HK-2 (cell line): ENCODE data around the gene SDC4.
A peak's percentile ranks its signal among the peaks of the same experiment; 100 is the strongest.

Source experiments
- DNase-seq: peaks from one replicate; pipeline ENCODE4 v3.0.0-alpha.2; 2018; ENCODE audit not compliant: unreplicated experiment

The SDC4 gene

DNA sequence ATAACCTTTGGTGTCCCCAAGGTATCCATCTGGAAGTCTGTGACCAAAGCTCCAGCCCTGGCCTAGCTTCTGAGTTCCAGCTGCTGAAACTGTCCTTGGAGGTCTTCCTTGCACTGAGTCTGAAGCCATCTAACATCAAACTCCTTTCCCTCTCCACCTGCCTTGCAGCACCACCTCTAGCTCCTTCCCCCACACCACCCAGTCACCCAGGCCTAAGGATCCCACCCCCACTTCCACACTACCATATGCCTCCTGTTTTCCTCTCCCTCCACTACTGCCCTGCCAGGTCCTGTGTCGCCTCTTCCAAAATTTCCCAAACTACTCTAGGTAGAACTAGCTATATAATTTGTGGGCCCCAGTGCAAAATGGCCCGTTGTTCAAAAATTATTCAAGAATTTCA lies 29.3 kb downstream of the SDC4 start:
- DNase-seq: no peak

DNA sequence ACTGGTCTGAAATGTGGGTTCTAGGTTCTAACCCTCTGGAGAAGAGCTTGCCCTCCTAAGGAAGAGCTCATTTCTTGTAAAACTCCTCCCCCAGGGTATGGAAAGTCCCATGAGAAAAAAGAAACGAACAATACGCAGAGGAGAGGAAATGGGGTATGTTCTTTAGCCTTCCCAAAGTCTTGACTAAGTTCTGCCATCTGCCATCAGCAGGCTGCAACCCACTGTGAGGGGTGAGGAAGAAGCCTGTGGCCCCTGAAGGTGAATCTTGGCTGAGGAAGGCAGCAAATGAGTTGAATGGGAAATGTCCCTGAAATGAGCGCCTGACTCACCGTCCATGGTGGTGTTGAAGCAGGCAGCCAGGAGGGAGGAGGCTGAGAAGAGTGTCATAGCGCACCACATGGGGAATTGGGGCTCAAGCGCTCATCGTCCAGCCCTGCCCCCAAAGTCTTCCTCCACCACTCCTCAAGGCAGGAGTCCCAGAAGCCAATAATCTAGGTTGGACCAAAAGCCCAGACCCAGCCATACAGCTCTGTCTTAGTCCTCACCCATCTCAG lies 29.8 kb downstream of the SDC4 start:
- no peak for DNase-seq

DNA sequence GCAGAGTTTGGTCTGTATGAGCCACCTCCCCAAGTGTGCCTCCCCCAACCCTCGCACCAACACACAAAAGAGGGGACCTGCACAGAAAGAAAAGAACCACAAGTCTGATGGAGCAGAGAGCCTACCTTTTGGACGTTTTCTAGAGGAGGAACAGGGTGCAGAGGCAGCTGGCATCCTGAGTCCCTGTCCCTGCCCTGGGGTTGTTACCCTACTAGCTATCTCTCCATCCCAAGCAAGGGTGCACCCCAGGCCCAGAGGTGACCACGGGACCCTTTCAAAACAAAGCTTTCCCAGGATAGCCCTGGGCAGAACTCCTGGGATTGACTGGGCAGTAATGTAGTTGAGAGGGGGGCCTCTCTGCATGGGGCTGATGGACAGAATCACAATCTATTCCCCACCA lies 30.4 kb downstream of the SDC4 start:
- DNase-seq: no peak

DNA sequence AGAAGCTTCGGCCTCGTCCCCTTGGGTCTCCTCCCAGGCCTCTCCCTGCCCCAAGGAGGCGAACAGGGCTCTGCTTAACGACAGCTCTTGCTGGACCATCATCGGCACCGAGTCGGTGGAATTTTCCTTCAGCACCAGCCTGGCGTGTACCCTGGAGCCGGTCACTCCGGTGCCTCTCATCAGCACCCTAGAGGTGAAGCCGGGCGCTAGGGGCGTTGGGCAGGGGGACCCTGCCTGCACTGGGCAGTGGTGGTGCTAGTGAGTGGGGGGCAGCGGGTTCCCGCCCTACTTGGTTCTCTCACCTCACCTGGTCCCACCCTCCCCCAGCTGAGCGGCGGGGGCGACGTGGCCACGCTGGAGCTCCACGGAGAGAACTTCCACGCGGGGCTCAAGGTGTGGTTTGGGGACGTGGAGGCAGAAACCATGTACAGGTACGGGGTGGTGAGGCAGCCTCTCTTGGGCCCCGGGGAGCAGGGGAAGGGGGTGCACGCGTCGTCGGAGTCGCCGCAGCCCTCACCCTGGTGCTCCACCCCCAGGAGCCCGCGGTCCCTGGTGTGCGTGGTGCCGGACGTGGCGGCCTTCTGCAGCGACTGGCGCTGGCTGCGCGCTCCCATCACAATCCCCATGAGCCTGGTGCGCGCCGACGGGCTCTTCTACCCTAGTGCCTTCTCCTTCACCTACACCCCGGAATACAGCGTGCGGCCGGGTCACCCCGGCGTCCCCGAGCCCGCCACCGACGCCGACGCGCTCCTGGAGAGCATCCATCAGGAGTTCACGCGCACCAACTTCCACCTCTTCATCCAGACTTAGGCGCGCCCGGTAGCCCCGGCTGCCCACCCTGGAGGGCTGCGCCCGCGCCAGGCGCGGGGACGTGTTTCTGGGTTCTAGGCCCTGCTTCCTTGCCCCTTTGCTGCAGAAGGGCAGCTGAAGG lies 31.8 kb downstream of the SDC4 start:
- DNase-seq: no peak

DNA sequence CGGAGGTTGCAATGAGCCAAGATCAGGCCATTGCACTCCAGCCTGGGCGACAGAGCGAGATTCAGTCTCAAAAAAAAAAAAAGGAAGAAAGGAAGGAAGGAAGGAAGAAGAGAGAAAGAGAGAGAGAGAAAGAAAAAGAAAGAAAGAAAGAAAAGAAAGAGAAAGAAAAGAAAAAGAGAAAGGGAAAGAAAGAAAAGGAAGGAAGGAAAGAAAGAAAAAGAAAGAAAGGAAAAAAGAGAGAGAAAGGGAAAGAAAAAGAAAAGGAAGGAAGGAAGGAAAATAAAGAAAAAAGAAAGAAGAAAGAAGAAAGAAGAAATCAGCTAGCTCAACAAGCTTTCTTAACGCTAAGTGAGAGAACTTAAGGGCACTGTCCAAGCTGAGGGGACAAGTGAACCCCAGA lies 32.6 kb downstream of the SDC4 start:
- no peak for DNase-seq

DNA sequence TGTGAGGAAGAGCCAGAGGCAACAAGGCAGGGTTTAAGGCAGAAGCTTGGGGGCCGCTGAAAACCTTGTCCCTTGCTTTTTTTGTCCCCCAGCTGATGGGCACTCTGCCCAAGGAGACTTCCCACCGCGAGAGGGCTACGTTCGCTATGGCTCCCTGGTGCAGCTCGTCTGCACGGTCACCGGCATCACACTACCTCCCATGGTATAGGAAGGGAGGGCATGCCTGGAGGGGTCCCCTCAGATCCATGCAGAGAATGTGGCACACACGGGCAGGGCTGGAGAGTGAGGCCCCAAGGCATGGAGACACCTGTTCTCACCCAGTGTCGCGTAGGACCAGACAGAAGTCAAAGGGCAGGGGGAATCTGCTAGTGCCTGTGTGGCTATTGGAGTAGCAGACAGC lies 34.3 kb downstream of the SDC4 start:
- no peak for DNase-seq

DNA sequence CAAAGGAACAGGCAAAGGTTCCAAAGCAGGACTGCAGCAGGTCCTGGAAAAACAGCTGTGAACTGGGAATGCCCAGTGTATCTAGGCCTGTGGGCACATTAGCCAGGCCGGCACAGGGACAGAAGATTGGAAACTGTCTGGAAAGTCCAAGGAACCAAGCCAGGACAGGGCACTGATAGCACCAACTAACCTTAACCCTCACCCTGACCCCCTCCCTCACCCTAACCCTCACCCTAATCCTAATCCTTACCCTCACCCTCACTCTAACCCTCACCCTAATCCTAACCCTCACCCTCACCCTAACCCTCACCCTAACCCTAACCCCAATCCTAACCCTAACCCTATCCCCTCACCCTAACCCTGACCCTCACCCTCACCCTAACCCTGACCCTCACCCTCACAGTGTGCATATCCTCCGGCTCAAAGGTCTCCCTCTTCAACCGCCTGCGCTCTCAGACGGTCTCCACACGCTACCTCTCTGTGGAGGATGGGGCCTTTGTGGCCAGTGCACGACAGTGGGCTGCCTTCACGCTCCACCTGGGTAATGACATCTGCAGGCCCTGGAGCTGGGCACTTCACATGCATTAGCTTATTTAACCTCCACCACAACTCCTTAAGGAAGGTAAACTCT lies 35.0 kb downstream of the SDC4 start:
- no peak for DNase-seq

DNA sequence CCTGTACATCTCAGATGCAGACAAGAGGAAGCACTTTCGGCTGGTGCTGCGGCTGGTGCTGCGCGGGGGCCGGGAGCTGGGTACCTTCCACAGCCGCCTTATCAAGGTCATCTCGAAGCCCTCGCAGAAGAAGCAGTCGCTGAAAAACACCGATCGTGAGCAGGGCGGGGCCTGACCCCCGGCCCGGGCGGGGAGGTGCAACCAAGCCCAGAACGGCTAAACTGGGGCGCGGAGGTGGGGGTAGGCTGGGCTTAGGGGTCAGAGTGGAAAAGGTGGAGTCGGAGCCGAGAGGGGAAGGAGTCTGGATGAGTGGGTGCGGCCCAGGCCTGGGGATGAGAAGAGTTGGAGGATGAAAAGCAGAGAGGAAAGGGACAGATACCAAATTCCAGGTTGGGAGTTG lies 36.0 kb downstream of the SDC4 start:
- DNase-seq: no peak

DNA sequence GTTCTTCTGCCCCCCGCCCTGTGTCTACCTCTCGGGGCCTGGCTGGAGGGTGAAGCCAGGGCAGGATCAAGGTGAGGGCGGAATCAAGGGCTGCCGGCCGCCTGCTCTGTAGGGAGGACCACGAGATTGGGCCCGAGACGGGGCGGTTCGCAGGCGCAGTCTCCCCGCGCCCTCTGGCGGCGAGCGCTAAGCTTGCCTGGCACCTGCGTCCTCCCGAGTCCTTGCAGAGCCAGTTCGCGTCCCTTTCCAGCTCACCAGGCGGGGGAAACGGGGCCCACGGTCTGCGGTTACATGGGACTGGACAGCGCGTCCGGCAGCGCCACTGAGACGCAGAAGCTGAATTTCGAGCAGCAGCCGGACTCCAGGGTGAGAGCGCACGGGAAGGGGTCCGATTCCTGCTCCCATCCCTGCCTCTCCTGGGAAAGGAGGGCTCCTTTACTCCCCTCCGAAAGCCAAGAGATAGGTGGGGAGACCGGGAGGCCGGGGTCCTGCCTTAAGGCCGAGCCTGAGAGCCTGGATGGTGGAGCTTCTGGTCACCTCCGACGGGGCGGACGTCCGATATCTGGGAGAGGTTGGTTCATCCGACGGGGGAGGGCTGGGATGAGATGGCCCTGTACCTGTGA lies 36.5 kb downstream of the SDC4 start:
- peak; percentile 65 for DNase-seq

DNA sequence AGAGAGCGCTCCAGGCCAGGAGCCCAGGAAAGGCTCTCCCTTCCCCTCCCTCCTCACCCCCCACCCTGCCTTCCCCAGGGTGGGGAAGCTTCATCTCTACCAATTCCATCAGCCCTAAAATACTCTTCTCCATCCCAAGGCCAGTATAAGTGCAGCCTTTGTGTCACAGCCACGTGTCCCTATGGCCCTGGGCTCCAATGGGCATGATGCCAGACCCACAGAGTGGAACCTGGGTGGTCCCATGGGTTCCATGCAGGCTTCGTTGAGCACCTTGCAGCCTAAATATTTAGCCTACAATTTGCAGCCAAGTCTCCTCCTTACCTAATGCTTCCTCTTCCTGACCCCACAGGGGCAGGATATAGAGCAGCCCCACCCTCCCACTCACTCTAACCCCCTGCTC lies 39.1 kb downstream of the SDC4 start:
- DNase-seq: no peak

DNA sequence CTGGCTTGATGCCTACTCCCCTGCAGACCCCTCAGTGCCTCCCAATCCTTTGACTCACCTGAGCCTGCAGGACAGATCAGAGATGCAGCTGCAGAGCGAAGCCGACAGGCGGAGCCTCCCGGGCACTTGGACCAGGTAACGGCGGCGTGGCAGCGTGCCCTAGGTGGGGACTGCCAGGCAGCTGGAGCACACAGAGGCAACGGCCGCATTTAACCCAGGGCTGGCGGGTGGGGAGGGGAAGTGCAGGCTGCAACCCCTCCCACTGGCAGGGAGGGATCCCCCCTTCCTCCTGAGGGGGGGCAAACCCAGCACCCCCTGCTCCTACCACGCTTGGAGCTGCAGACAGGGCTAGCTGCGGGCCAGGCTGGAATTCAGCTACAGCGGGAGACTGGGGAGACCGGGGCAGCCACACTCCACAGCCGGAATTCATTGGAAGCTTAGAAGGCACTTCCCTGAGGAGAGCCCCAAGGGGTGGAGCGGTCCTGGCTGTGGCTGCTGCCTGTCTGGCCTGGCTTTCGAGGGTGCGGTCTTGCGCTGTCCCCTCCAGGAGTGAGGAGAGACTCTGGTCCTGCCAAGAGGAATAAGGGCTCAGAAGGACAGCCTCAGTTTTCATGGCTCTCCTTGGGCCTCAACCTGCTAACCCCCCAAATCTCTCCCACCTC lies 40.0 kb downstream of the SDC4 start, which contains the start of gene MATN4:
Gene MATN4, minus strand, starts transcription at position 183 of the 662 bp plus-strand sequence. CDS start 2,717 bp downstream, outside the sequence.
- no peak for DNase-seq

DNA sequence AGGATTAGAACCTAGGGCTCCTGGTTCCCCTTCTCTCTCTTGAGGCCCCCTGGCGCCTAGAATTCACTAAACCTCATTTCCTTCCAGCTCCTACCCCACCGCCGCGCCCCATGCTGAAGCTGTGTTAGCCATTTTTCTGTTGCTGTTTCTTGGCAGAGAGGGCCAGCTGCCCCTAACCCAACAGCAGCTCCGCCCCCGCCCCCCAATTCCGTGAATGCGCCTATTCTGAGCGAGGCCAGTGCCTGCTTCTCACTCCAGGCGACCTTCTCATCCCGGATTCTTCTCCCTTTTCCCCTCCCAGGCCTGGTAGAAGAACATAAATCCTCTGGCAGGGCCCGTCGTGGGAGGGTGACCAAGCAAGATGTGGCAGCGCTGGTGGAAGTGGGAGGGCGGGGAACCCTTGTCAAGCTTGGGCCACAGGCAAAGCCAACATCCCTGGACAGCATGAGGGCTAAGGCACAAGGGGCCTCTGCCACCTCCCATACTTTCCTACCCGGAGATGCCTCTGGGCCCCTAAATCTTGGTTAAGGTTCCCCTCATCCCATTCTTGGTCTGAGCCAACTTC lies 41.1 kb downstream of the SDC4 start:
- no peak for DNase-seq

DNA sequence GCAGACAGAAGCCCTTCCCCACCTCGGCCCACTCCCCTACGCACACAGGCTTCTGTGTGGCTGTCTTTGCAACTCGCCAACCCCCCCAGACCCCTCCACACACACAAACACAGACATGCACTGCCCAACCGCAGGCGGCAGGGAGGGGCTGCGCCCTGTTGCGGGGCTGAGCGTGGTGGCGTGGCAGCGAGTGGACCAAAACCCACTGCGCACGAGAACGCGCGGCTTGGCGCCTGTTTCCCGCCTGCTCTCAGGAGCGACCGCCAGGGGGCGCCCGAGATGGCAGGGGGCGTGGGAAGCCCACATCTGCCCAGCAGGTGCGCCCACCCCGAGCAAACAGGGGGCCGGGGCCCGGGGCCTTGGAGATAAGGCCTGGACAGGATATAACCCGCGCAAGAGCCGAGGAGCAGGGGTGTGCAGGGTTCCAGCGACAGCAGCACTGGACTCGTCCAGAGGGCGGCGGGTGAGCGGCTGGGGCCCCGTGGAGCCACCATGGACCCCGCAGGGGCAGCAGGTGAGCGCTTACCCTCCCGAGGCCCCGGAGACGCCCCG lies 41.7 kb downstream of the SDC4 start, which contains the start of gene RBPJL:
Gene RBPJL, plus strand, starts transcription at position 410 of the 552 bp plus-strand sequence. Its CDS starts 83 bp downstream, at position 493.
- peak; percentile 55 for DNase-seq

DNA sequence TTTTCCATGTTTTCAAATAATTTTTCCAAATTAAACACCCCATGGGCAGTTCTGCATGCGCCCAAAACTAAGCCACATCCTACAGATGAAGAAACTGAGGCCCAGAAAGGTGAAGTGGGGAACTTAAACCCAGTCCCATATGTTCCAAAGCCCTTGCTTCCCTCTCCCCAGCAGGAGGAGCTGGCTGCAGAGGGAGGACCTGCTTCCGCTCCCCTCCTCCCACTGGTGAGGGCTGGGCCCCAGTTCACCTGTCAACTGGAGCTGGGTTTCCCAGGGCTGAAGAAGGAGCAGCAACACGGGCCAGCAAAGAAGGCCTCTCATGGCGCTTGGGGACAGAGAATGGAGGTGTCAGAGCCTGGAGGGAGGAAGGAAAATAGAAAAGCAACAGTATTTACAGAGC lies 43.0 kb downstream of the SDC4 start:
- no peak for DNase-seq

DNA sequence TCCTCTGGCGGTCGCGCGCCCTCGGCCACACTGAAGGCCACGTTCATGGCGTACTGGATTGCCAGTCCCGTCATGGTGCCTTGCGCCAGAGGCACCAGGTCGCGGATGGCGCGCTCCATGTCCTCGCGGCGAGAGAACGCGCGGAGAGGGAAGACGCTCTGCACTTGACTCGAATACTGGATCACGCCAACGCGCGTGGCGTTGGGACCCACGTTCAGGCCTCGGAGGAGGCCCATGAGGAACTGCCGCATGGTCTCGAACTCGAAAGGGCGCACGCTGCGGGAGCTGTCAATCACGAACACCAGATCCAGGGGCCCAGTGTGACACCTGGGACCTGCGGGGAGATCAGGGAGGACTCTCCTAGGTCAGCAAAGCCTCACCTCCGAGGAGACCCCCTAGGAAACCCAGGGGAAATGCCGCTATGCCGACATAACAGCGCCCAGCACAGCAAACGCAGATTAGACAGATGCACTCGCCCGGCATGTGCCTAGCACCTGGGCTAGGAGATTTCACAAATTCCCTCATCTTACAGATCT lies 43.7 kb downstream of the SDC4 start:
- no peak for DNase-seq

DNA sequence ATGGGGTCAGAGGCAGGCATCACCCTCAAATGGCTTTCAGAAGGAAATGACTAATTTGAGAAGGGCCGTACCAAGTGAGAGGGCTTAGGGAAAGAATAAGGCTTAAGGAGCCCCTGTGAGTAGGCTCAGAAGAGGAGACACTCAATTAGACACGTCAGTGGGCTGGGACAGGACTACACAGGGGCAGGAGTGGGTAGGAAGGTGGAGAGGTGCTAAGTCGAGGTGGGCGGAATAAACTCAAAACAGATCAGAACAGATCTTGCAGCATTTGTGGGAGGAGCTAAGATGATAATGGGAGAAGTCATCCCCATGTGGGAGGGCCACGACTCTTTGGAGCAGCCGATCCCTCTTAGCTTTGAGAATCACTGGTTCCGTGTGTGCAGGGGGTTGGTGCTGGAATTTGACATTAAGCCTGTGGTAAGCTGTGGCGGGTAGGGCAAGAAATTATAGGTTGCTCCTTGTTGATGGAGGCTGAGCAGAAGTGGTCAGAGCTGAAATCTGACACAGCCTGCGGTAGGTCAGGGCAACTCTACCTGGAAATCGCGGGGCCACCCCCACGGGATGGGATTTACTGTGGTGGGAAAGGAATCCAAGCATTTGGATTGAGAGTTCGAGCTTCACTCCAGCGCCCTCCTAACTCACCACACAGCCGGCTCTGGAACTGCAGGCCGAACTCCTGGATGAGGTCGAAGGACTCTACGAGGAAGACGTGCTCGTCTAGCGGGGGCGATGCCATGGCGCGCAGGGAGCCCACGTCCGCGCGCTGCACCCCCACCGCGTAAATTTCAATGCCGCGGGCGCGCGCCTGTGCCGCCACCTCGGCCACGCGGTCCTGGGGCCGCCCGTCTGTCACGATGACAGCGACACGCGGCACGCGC lies 44.4 kb downstream of the SDC4 start:
- DNase-seq: no peak

DNA sequence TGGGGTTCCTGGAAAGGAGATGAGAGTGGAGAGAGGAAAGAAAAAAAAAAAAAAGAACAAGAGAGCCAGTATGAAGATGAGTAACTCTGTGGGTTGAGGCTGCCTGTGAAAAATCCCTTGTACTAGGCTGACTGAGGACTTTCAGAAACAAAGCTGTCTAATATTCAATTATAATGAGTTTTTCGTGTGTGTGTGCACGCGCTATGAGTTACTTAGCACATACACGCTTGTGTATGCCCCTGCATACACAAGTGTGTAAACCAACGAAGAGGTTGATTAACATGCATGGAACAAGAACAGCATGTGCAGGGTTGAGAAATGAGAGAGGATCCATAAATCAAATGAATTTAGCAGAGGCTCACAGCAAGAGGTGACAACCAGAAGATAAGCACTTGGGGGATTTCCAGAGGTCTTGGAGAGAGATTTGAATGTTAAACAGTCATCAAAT lies 46.4 kb downstream of the SDC4 start:
- no peak for DNase-seq

DNA sequence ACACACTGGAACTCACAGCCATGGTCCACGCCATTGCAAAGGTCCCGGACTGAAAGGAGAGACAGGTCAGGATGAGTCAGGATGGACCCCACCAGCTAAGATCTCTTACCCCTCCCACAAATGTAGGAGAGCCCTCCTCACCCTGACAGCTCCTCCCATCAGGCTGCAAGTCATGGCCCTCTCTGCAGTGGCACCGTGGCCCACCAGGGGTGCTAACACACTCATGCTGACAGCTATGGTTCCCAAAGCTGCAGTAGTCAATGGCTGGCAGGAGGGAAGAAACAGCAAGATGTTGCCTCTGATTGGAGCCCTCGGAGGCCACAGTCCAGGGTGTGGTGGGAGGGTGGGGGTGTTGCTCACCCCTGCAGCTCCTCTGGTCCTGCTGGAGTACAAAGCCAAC lies 47.3 kb downstream of the SDC4 start:
- DNase-seq: peak; percentile 45

DNA sequence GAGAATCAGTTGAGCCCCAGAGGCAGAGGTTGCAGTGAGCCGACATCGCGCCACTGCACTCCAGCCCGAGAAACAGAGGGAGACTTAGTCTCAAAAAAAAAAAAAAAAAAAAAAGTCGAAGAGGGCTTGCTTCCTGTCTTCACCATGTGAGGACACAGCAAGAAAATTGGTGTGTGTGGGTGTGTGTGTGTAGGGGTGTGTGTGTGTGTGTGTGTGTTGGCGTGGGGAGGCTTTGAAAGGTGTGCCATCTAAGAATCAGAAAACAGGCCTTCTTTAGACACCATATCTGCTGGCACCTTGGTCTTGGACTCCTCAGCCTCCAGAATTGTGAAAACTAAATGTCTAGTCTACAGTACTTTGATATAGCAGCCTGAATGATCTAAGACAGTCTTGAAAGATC lies 48.4 kb downstream of the SDC4 start:
- DNase-seq: no peak
